ENCODE measurements around the gene SPEG. TPM values are rescaled to one million over a fixed set of nuclear protein-coding genes. Genes with fewer than 3 reads are reported as not detected.

The SPEG gene
- total and polyA plus RNA-seq, 2 of the 8 experiments (the other 6 are each of a cell fraction or from before 2014, with no cell fraction given) = 19.9 to 32.0 TPM

DNA sequence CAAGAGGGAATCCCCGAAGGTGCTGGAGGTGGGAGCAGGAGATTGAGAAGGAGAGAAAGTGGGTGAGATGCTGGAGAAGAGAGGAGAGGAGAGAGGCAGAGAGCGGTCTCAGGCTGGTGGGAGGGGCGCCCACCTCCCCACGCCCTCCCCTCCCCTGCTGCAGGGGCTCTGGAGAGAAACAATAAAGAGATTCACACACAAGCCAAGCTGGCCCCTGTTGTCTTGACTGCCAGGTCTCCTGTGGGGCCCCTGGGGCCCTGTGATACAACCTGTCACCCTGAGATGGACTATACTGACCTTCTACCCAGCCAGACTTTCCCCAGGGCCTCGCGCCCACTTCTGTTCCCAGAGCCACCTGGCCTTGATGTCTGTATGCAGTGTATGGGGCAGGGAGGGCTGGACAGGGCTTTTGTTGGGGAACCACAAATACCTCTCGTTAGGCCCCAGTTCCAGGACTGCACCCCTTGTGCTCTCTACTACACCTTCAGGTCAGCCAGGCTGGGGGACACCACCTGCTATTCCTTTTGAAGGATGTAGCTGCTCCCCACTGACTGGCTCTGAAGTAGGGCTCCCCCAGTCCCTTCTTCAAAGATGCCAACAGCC is 8.0 kb upstream of the SPEG start (continued):
- TF ChIP-seq, protein P1, sequence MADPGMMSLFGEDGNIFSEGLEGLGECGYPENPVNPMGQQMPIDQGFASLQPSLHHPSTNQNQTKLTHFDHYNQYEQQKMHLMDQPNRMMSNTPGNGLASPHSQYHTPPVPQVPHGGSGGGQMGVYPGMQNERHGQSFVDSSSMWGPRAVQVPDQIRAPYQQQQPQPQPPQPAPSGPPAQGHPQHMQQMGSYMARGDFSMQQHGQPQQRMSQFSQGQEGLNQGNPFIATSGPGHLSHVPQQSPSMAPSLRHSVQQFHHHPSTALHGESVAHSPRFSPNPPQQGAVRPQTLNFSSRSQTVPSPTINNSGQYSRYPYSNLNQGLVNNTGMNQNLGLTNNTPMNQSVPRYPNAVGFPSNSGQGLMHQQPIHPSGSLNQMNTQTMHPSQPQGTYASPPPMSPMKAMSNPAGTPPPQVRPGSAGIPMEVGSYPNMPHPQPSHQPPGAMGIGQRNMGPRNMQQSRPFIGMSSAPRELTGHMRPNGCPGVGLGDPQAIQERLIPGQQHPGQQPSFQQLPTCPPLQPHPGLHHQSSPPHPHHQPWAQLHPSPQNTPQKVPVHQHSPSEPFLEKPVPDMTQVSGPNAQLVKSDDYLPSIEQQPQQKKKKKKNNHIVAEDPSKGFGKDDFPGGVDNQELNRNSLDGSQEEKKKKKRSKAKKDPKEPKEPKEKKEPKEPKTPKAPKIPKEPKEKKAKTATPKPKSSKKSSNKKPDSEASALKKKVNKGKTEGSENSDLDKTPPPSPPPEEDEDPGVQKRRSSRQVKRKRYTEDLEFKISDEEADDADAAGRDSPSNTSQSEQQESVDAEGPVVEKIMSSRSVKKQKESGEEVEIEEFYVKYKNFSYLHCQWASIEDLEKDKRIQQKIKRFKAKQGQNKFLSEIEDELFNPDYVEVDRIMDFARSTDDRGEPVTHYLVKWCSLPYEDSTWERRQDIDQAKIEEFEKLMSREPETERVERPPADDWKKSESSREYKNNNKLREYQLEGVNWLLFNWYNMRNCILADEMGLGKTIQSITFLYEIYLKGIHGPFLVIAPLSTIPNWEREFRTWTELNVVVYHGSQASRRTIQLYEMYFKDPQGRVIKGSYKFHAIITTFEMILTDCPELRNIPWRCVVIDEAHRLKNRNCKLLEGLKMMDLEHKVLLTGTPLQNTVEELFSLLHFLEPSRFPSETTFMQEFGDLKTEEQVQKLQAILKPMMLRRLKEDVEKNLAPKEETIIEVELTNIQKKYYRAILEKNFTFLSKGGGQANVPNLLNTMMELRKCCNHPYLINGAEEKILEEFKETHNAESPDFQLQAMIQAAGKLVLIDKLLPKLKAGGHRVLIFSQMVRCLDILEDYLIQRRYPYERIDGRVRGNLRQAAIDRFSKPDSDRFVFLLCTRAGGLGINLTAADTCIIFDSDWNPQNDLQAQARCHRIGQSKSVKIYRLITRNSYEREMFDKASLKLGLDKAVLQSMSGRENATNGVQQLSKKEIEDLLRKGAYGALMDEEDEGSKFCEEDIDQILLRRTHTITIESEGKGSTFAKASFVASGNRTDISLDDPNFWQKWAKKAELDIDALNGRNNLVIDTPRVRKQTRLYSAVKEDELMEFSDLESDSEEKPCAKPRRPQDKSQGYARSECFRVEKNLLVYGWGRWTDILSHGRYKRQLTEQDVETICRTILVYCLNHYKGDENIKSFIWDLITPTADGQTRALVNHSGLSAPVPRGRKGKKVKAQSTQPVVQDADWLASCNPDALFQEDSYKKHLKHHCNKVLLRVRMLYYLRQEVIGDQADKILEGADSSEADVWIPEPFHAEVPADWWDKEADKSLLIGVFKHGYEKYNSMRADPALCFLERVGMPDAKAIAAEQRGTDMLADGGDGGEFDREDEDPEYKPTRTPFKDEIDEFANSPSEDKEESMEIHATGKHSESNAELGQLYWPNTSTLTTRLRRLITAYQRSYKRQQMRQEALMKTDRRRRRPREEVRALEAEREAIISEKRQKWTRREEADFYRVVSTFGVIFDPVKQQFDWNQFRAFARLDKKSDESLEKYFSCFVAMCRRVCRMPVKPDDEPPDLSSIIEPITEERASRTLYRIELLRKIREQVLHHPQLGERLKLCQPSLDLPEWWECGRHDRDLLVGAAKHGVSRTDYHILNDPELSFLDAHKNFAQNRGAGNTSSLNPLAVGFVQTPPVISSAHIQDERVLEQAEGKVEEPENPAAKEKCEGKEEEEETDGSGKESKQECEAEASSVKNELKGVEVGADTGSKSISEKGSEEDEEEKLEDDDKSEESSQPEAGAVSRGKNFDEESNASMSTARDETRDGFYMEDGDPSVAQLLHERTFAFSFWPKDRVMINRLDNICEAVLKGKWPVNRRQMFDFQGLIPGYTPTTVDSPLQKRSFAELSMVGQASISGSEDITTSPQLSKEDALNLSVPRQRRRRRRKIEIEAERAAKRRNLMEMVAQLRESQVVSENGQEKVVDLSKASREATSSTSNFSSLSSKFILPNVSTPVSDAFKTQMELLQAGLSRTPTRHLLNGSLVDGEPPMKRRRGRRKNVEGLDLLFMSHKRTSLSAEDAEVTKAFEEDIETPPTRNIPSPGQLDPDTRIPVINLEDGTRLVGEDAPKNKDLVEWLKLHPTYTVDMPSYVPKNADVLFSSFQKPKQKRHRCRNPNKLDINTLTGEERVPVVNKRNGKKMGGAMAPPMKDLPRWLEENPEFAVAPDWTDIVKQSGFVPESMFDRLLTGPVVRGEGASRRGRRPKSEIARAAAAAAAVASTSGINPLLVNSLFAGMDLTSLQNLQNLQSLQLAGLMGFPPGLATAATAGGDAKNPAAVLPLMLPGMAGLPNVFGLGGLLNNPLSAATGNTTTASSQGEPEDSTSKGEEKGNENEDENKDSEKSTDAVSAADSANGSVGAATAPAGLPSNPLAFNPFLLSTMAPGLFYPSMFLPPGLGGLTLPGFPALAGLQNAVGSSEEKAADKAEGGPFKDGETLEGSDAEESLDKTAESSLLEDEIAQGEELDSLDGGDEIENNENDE (IDR thresholded peaks at IDR 0.05; ENCODE audit: insufficient replicate concordance, low read length) = no peak
- TF ChIP-seq BACH1 (IDR thresholded peaks at IDR 0.05; ENCODE audit: low read length) (no peak), ASH2L (IDR thresholded peaks at IDR 0.05; ENCODE audit: low read length) (no peak), SP2 (IDR thresholded peaks at IDR 0.05; ENCODE audit: low read length) (no peak), EZH2 (IDR thresholded peaks at IDR 0.05; ENCODE audit: low read depth, low read length, severe bottlenecking) (no peak)
